Endothelial cell of umbilical vein (primary cell): ENCODE measurements around the gene STON2. TPM values are rescaled to one million over a fixed set of nuclear protein-coding genes. Genes with fewer than 3 reads are reported as not detected.

Experiments used
- BruUV-seq: library from RNA; stranded (reverse); fragments of 400-500 nt; replicated peaks from 2 replicates; lab custom pipeline; 2021; lab: Mats Ljungman, UMichigan
- CTCF ChIA-PET: fragments of 300-600, 350-600 bp; sonication (Branson Sonifier 250); formaldehyde crosslinking; loops from one replicate; lab custom pipeline; 2021; ENCODE audit warnings: antibody characterized with exemption, inconsistent platforms; lab: Charles Lee
- POLR2A ChIA-PET: fragments of 300-600, 350-600 bp; sonication (Branson Sonifier 250); formaldehyde crosslinking; loops from one replicate; lab custom pipeline; 2021; ENCODE audit warnings: antibody characterized with exemption, inconsistent platforms; lab: Charles Lee
- DNase-seq: peaks from one replicate; pipeline ENCODE4 v3.0.0-alpha.2; 2011; ENCODE audit warnings: low read depth, low spot score
- FAIRE-seq: peaks from 2 replicates; lab custom pipeline; 2011; peaks lifted over from hg19 to GRCh38; lab: Jason Lieb, UNC
- H2AFZ ChIP-seq: 2 replicates; pipeline ENCODE4 v1.6.0; 2012; ENCODE audit warnings: low read depth, low read length, control low read depth, inconsistent platforms
- H3K27ac ChIP-seq: 2 replicates; pipeline ENCODE4 v1.5.1; 2011; ENCODE audit warnings: low read depth, mild to moderate bottlenecking, control low read depth, low read length, moderate library complexity; ENCODE audit not compliant: insufficient read depth
- H3K27me3 ChIP-seq, 2 experiments: 2 replicates each; pipeline versions ENCODE4 v1.6.0 to v1.6.1; 2011; ENCODE audit warnings: low read length in 2 of 2, mixed read lengths in 1 of 2; ENCODE audit not compliant: control insufficient read depth in 2 of 2, insufficient read depth in 2 of 2
- H3K36me3 ChIP-seq, 2 experiments: 2 replicates in 1 of 2; 3 replicates in 1 of 2; pipeline ENCODE4 v1.5.1; 2011; ENCODE audit warnings: low read length in 2 of 2, mild to moderate bottlenecking in 1 of 2, moderate library complexity in 1 of 2; ENCODE audit not compliant: control insufficient read depth in 2 of 2, insufficient read depth in 2 of 2; ENCODE audit errors: extremely low read depth in 1 of 2
- H3K4me1 ChIP-seq: 3 replicates; pipeline ENCODE4 v1.5.1; 2011; ENCODE audit warnings: mild to moderate bottlenecking, low read length; ENCODE audit not compliant: control insufficient read depth, insufficient read depth; ENCODE audit errors: extremely low read depth
- H3K4me2 ChIP-seq: 2 replicates; pipeline ENCODE4 v1.6.1; 2011; ENCODE audit warnings: low read length, control low read depth, mixed read lengths; ENCODE audit not compliant: insufficient read depth
- H3K4me3 ChIP-seq, 3 experiments: fragments of 200-600 bp in 1 of 3; sonication (generic), shearing (Covaris generic) in 1 of 3; replicated peaks in 1 of 3; 2 replicates each; pipeline ENCODE4 v1.5.1; 2011 to 2016; ENCODE audit warnings: control low read depth in 3 of 3, low read length in 3 of 3, mild to moderate bottlenecking in 2 of 3, inconsistent platforms in 1 of 3, low read depth in 1 of 3, moderate library complexity in 1 of 3; ENCODE audit not compliant: insufficient read depth in 1 of 3
- H3K79me2 ChIP-seq: 2 replicates; pipeline ENCODE4 v1.6.0; 2012; ENCODE audit warnings: low read length, inconsistent platforms; ENCODE audit not compliant: control insufficient read depth, insufficient read depth
- H3K9ac ChIP-seq: replicated peaks from 2 replicates; pipeline ENCODE3; 2011; ENCODE audit warnings: low read length, control low read depth; ENCODE audit not compliant: insufficient read depth; ENCODE audit errors: extremely low read depth
- H3K9me1 ChIP-seq: replicated peaks from 3 replicates; pipeline ENCODE4 v1.6.0; 2011; ENCODE audit warnings: mild to moderate bottlenecking, low read length; ENCODE audit not compliant: control insufficient read depth, insufficient read depth; ENCODE audit errors: extremely low read depth
- H3K9me3 ChIP-seq: replicated peaks from 2 replicates; pipeline ENCODE4 v1.5.1; 2012; ENCODE audit warnings: low read length, inconsistent platforms; ENCODE audit not compliant: control insufficient read depth, insufficient read depth
- H4K20me1 ChIP-seq: replicated peaks from 2 replicates; pipeline ENCODE3; 2011; ENCODE audit warnings: mild to moderate bottlenecking, low read length; ENCODE audit not compliant: control insufficient read depth, insufficient read depth; ENCODE audit errors: extremely low read depth
- EZH2 ChIP-seq: IDR thresholded peaks from 2 replicates; pipeline ENCODE4 v1.6.1; 2012; ENCODE audit warnings: borderline replicate concordance, low read depth, mild to moderate bottlenecking, moderate library complexity, low read length, inconsistent platforms; ENCODE audit not compliant: severe bottlenecking
- FOS ChIP-seq: IDR thresholded peaks from 2 replicates; pipeline ENCODE4 v1.6.1; 2011; ENCODE audit warnings: mild to moderate bottlenecking, low read length, moderate library complexity, borderline replicate concordance; ENCODE audit not compliant: insufficient read depth
- GATA2 ChIP-seq: IDR thresholded peaks from 2 replicates; pipeline ENCODE4 v1.7.0; 2011; ENCODE audit warnings: low read depth, mild to moderate bottlenecking, moderate library complexity, mixed read lengths, low read length; ENCODE audit not compliant: insufficient read length, insufficient read depth
- JUN ChIP-seq: IDR thresholded peaks from 2 replicates; pipeline ENCODE4 v1.6.1; 2011; ENCODE audit warnings: borderline replicate concordance, low read depth; ENCODE audit not compliant: insufficient read length, insufficient read depth
- MAX ChIP-seq: IDR thresholded peaks from 2 replicates; pipeline ENCODE4 v1.6.1; 2011; ENCODE audit not compliant: insufficient read depth, insufficient read length
- MYC ChIP-seq: IDR thresholded peaks from one replicate; pipeline ENCODE4 v1.6.1; 2011; ENCODE audit warnings: mild to moderate bottlenecking, low read depth, low read length
- POLR2A ChIP-seq: IDR thresholded peaks from 2 replicates; pipeline ENCODE4 v1.6.1; 2012; ENCODE audit warnings: low read depth, mild to moderate bottlenecking, control low read depth, low read length
- POLR2AphosphoS5 ChIP-seq: IDR thresholded peaks from 2 replicates; pipeline ENCODE4 v1.6.1; 2012; ENCODE audit warnings: low read depth, mild to moderate bottlenecking, control low read depth, low read length, moderate library complexity; ENCODE audit not compliant: insufficient read depth
- dilution Hi-C: fragments of 300-500 bp; cut with MboI; formaldehyde crosslinking; loops from one replicate; pipeline ENCODE4 v1.15.0; 2019; ENCODE audit warnings: low sequenced_read_pairs; ENCODE audit not compliant: extremely low pct_ligation_motif_present
- intact Hi-C: fragments of 100-400 bp; cut with micrococcal nuclease; formaldehyde crosslinking; loops from one replicate; pipeline ENCODE4 v1.10.0; 2022
- polyA plus RNA-seq, 4 experiments: library from polyadenylated mRNA; depleted of rRNA in 3 of 4; stranded (reverse) in 3 of 4; unstranded in 1 of 4; fragments of >200 nt; gene quantifications; 2 replicates each; pipeline versions ENCODE4 v1.2.1 to v1.2.3, GENCODE V29; 2011 to 2012; ENCODE audit warnings: missing spikeins in 1 of 4
- total RNA-seq: library from RNA; stranded (reverse); gene quantifications from 2 replicates; pipeline ENCODE4 v1.2.3, GENCODE V29; 2021
- TF ChIP-seq, protein P1 (sequence below), 2 donors: IDR thresholded peaks; 1 replicate in 1 of 2; 2 replicates in 1 of 2; pipeline ENCODE4 v1.5.1; 2011; ENCODE audit warnings: low read length in 2 of 2, mild to moderate bottlenecking in 2 of 2, moderate library complexity in 2 of 2, control low read depth in 1 of 2, inconsistent platforms in 1 of 2, low read depth in 1 of 2; ENCODE audit not compliant: insufficient read depth in 1 of 2; ENCODE audit errors: extremely low read depth in 1 of 2

The STON2 gene
- total and polyA plus RNA-seq, 2 donors (not counting 3 experiments of a cell fraction or from before 2014, with no cell fraction given), result not detected

DNA sequence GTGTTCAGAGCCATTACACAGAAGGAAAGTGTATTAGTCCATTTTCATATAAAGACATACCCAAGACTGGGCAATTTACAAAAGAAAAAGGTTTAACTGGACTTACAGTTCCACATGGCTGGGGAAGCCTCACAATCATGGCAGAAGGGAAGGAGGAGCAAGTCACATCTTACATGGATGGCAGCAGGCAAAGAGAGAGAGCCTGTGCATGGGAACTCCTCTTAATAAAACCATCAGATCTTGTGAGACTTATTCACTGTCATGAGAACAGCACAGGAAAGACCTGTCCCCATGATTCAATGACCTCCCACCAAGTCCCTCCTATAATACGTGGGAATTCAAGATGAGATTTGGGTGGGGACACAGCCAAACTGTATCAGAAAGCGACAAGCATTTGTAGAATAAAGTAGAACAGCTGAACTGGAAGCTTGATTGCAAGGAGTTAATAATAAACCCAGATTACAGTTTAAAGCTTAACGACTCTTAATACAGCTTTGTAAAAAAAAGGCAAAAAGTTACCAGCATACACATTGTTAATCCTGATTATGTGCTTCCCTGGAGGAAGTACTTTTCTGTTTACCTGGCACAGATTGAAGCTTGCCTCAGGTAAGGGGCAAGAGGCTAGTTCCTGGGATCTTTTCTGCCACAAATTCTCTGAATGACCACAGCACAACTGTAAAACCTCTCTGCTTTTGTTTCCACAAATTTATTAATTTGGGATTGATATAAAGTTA is 18.1 kb upstream of the STON2 start:
- FAIRE-seq (no peak), DNase-seq (no peak)
- H3K9me3 ChIP-seq, result peaks cover 3% of the 10 kb centered on the region
- H3K36me3 ChIP-seq, result no peaks in the 10 kb centered on the region
- H3K9ac ChIP-seq, result no peak overlapping the region
- no peaks in the 10 kb centered on the region for H3K27me3 ChIP-seq
- BruUV-seq, result no TSS peak
- ChIA-PET POLR2A (no interaction called here), CTCF (no interaction called here)
- no peak overlapping the region for H3K4me3 ChIP-seq
- no peak overlapping the region for H3K27ac ChIP-seq
- dilution Hi-C loops, result no loop called here
- no peak overlapping the region for H3K4me2 ChIP-seq
- H2AFZ ChIP-seq, result no peak overlapping the region
- no peaks in the 10 kb centered on the region for H4K20me1 ChIP-seq
- H3K4me1 ChIP-seq, result no peaks in the 10 kb centered on the region
- no peaks in the 10 kb centered on the region for H3K79me2 ChIP-seq
- intact Hi-C loops, result no loop called here
- no peaks in the 10 kb centered on the region for H3K9me1 ChIP-seq
- TF ChIP-seq POLR2AphosphoS5 (no peak), GATA2 (no peak), FOS (no peak), MAX (no peak), JUN (no peak), POLR2A (no peak), MYC (no peak), EZH2 (no peak)
- TF ChIP-seq, protein P1, sequence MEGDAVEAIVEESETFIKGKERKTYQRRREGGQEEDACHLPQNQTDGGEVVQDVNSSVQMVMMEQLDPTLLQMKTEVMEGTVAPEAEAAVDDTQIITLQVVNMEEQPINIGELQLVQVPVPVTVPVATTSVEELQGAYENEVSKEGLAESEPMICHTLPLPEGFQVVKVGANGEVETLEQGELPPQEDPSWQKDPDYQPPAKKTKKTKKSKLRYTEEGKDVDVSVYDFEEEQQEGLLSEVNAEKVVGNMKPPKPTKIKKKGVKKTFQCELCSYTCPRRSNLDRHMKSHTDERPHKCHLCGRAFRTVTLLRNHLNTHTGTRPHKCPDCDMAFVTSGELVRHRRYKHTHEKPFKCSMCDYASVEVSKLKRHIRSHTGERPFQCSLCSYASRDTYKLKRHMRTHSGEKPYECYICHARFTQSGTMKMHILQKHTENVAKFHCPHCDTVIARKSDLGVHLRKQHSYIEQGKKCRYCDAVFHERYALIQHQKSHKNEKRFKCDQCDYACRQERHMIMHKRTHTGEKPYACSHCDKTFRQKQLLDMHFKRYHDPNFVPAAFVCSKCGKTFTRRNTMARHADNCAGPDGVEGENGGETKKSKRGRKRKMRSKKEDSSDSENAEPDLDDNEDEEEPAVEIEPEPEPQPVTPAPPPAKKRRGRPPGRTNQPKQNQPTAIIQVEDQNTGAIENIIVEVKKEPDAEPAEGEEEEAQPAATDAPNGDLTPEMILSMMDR (IDR thresholded peaks at IDR 0.05; ENCODE audit: extremely low read depth in 1 of 2, insufficient read depth in 1 of 2, low read depth in 1 of 2, low read length in 2 of 2), result no peak
